Measurements from ENCODE around the gene GNB2.
"Not testable (repeated sequence)": the region's sequence is repeated elsewhere in the genome, so short reads cannot be mapped to it uniquely, and the experiment has no call there.

GNB2 gene

DNA sequence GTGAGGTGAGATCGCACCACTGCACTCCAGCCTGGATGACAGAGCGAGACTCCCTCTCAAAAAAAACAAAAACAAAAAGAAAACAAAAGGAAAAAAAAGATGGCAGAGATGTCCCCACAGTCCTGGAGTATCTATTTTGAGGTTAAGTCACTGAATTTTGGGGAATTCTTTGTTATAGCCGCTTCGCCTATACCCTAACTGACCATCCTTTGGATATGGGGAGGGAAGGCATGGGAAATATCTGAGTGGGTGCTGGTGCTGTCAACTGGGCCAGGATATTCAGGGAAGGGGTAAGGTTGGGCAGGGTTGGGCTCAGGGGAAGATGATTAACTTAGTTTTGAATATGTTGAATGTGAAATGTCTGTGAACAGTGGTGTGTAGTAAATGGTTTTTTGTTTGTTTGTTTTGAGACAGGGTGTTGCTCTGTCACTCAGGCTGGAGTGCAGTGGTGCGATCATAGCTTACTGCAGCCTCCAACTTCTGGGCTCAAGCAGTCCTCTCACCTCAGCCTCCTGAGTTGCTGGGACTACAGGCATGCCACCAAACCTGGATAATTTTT lies 8.3 kb upstream of the GNB2 start:
- no peak for DNase-seq (ENCODE audit: low read depth)

DNA sequence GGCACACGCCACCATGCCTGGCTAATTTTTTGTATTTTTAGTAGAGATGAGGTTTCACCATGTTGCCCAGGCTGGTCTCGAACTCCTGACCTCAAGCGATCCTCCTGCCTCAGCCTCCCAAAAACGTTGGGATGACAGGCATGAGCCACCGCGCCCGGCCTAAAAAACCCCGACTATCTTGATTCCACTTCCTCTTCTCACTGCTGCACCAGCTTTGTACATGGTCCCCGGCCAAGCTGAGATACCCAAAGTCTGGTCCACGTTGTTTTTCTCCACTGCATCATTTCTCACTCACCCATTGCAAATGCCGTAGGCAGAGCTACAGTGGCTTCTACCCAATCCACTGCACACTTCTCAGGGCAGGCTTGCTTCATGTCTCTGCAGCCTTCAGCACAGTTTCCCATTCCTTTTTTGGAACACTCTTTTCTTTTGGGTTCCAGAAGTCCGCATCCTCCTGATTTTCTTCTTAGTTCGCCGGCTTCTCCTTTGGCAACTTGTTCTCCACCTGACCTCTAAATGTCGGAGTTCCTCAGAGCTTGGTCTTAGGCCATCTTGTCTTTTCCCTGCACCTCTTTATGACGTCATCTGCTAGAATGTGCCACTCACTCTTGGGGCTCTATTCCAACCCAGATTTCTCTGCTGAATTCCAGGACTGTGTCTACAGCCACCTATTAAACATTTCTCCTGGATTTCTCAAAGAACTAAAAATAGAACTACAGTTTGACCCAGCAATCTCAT lies 6.0 kb upstream of the GNB2 start:
- no peak for DNase-seq (ENCODE audit: low read depth)

DNA sequence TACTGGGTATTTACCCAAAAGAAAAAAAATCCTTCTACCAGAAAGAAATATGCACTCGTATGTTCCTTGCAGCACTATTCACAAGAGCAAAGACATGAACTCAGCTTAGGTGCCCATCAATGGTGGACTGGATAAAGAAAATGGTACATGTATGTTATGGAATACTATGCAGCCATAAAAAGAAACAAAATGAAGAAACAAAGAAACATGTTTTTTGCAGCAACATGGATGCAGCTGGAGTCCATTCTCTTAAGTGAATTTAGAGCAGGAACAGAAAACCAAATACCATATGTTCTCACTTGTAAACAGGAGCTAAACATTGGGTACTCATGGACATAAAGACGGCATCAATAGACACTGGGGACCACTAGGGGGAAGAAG lies 5.5 kb upstream of the GNB2 start:
- no peak for DNase-seq (ENCODE audit: low read depth)

DNA sequence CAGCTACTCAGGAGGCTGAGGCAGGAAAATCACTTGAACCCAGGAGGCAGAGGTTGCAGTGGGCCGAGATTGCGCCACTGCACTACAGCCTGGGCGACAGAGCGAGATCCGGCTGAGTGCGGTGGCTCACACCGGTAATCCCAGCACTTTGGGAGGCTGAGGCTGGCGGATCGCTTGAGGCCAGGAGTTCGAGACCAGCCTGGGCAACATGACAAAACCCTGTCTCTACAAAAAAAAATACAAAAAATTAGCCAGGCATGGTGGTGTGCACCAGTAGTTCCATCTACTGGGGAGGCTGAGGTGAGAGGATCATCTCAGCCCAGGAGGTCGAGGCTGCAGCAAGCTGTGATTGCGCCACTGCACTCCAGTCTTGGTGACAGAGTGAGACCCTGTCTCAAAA lies 4.4 kb upstream of the GNB2 start:
- DNase-seq (ENCODE audit: low read depth): not testable (repeated sequence)

DNA sequence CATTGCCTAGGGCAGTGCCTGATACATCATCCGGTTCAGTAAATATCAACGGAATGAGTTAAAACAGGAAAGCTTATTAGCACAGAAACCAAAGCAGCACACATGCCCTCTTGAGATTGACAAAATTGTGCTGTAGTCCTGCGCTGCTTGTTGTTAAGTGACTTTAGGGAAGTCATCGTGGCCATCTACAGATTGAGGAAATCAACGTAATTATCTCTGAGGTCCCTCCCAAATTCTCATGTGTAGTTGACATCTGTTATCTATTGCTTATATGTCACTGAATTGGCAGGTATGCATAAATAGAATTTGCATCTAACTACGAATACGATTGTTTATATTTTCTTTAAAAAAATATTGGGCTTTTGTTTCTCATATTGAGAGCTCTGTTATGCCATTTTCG lies 3.5 kb upstream of the GNB2 start:
- no peak for DNase-seq (ENCODE audit: low read depth)

DNA sequence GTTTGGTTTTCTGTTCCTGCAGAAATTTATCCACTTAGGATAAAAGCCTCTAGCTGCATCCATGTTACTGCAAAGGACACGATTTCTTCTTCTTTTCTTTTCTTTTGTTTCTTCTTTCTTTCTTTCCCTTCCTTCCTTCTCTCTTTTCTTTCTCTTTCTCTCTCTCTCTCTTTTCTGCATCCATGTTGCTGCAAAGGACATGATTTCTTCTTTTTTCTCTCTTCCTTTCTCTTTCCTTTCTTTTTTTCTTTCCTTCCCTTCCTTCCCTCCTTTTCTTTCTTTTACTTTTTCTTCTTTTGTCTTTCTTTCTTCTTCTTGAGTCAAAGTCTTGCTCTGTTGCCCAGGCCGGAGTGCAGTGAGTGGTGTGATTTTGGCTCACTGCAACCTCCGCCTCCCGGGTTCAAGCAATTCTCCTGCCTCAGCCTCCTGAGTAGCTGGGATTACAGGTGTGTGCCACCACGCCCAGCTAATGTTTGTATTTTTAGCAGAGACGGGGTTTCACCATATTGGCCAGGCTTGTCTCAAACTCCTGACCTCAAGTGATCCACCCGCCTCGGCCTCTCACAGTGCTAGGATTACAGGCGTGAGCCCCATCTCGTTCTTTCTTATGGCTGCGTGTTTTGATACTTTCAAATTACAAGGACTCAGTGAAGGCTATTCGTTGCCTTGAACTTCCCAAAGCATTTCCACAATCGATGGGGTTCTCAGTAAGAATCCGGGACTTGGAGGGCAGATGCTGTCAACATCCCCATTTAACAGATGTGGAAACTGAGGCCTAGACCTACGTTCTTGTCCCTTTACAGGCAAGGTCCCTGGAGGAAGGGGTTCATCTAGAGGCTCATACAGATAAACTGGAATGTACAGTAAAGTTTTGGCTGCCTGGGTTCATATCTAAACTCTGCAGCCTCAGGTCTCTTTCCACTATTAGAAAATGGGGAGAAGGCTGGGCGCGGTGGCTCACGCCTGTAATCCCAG lies 1.9 kb upstream of the GNB2 start:
- no peak for DNase-seq (ENCODE audit: low read depth)

DNA sequence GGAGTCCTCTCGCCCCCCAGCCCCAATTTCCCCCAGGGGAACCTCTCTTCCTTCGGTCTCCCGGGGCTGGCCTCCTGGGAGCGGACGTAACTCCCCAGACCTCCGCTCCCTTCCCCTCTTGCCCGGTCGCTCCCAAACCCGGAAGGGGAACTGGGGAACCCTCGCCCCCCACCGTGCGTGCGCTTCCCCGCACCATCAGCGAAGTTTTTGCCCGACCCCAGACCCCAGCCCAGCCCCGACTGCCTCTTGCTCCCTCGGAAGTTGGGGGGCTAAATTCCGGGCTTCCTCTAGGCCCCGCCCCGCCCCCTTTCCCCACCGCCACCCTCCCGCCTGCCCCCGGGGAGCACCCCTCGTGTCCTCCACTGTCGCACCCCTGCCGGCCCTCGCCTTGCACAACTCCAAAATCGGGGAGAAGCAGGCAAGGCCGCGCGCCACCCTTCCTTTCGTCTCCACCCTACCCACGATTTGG lies 436 bp downstream of the GNB2 start:
- DNase-seq (ENCODE audit: low read depth): no peak

DNA sequence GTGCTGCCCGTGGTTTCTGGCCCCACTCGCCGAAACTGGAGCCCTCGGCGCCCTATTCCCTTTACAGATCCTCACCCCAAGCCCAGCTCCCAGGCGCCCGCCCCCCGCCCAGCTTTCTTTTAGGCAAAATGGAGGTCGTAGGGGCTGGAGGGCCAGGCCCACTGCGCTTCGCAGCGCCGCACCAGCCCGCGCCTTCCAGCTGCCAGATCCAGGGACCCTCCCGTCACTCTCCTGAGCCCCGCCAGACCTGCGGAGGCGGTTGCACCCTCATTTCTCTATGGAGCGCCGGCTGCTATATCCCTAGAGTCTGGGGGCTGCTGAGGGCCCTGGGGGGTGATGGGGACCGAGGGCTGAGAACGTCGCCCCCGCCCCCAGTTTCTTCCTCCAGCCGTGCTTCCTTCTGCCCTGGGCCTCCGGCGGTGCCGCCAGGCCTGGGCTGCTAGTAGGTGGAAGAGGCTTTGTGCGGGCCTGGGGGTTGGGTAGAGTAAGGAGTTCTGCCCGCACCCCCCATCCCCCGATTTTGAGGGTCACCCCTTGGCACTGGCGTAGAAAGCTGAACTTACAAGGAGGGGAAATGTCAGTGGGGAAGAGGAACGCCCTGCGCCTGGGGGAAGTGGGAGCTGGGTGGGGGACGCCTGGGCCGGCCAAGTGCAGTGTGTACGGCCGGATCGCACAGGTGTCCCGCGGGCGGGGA lies 1.0 kb downstream of the GNB2 start:
- no peak for DNase-seq (ENCODE audit: low read depth)

DNA sequence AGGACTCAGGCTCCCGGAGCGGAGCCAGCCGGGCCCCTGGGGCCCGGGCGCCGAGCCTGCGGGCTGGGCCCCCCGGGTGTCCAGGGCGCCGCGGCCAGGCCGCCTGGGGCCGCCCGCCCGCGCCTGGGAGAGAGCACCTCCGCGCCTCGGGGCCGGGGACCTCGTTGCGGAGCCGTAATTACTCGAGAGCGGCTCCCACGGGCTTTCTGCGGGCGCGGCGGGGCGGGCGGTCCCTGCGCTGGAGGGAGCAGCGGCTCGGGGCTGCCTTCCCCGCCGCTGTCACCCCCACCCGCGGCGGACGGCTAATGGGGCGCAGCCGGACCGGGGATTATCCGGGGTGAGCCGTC lies 1.5 kb downstream of the GNB2 start:
- DNase-seq (ENCODE audit: low read depth): peak; percentile 27

DNA sequence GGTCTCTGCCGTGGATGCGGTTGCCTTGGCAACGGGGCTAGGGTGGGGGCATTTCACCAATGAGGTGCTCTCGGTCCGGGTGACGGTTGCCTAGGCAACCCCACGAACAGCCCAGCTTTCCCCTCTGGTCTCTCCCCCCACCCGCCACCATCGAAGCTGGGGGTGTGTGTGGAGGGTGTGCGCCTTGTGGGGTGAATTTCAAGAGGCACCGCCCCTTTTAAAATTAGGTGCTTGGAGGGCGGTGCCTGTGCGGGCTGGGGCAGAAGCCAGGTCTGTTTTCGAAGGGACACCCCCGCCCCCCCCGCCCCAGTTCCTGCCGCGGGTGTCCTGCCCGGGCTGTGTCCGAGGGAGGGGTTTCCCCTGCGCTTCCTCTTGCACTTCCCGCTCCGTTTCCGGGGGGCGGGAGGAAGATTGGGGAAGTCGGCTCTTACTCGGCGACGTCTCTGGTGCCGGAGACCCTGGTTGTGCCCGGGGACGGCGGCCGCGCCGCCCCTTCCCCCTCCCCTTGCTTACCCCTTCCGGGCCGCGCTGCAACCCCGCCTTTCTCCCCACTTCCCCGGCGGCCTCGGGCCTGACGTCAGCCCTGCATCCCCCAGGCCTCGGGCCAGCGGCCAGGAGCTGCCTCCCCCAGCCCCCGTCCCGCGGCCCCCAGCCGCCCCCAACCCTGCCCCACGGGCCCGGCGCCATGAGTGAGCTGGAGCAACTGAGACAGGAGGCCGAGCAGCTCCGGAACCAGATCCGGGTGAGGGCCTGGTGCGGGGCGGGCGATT lies 2.2 kb downstream of the GNB2 start:
- DNase-seq (ENCODE audit: low read depth): peak; percentile 79

DNA sequence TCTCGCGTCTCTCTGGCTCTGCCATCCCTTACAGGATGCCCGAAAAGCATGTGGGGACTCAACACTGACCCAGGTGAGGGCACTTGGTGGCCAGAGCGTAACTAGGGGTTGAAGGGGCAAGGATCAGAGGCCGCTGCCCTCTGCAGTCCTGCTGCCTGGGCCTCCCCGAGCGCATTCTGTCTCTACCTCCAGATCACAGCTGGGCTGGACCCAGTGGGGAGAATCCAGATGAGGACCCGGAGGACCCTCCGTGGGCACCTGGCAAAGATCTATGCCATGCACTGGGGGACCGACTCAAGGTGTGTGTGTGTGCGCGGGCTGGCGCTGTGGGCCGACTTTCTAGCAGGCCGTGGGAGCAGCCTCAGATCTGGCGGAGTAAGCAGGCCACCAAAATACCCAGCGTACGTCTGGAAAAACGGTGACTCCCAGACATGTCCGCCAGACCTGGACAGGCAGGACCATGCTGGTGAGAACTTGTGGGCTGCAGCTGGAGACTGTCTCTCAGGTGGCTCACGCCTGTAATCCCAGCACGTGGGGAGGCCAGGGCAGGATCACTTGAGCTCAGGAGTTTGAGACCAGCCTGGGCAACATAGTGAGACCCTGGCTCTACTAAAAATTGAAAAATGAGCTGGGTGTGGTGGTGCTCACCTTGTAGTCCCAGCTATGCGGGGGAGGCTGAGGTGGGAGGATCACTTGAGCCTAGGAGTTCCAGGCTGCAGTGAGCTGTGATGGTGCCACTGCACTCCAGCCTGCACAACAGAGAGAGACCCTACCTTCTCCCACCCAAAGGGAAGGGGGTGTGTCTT lies 3.2 kb downstream of the GNB2 start:
- DNase-seq (ENCODE audit: low read depth): no peak

DNA sequence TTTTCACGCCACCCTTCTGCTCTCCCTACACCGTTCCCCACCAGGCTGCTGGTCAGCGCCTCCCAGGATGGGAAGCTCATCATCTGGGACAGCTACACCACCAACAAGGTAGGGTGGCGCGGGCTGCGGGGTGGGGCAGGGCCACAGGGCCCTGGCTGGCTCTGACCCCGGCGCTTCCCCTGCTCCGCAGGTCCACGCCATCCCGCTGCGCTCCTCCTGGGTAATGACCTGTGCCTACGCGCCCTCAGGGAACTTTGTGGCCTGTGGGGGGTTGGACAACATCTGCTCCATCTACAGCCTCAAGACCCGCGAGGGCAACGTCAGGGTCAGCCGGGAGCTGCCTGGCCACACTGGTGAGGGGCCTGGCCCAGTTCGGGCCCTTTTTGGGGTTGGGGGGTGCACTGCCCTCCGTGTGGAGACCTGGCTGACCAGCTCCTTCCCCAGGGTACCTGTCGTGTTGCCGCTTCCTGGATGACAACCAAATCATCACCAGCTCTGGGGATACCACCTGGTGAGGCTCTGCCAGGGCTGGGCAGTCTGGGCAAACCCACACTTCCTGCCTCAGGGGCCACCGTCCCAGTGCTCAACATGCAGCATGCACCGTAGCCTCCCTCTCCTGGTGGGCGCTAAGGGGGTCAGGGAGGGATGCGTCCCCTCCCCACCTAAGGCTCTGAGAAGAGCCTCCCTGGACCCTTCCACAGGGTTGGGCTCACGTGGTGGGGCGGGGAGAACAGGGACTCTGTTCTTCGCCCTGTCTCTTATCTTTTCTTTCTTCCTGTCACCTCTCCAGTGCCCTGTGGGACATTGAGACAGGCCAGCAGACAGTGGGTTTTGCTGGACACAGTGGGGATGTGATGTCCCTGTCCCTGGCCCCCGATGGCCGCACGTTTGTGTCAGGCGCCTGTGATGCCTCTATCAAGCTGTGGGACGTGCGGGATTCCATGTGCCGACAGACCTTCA lies 4.0 kb downstream of the GNB2 start:
- no peak for DNase-seq (ENCODE audit: low read depth)

DNA sequence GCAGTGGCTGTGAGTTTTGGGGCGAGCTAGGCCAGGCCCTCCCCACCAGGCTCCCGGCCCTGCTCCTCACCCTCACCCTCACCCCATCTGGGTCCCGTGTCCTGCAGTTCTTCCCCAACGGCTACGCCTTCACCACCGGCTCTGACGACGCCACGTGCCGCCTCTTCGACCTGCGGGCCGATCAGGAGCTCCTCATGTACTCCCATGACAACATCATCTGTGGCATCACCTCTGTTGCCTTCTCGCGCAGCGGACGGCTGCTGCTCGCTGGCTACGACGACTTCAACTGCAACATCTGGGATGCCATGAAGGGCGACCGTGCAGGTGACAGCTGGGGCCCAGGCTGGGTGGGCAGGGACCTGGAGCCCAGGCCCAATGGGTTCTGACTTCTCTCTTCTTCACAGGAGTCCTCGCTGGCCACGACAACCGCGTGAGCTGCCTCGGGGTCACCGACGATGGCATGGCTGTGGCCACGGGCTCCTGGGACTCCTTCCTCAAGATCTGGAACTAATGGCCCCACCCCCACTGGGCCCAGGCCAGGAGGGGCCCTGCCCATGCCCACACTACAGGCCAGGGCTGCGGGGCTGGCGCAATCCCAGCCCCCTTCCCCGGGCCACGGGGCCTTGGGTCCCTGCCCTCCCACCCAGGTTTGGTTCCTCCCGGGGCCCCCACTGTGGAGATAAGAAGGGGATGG lies 4.9 kb downstream of the GNB2 start:
- no peak for DNase-seq (ENCODE audit: low read depth)

DNA sequence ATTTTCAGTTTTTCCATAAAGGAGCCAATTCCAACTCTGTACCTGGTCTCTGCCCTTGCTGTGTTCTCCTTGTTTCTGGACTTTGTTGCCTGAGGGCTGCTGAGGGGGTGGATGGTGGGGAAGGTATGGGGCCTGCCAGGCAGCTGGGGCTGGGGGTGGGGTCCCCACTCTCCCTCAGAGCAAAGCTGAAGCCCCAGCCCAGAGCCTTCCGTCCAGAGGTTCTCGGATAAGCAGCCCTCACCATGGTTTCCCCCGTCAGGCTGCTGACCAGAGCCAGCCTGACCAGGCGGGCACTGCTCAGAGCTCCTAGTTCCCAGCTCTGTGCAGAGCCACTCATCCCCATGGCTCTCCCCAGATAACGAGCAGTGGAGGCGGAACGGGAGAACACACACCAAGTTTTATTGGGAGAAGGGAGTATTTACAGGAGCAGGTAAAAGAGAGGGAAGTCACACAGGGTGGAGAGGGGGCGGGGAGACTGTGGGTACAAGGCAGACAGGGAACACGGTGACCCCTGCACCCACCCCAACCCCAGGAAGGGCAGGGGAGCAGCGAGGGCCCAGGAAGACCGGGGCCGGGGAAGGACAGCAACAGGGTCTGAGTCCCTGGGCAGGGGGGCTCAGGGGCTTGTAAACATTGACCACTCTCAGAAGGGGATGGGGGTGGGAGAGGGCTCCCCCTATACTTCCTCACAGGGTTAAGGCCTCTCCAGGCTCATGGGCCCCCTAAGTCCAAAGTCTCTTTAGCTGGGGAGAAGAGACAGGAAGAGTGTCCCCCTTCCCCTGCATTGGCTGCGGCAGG lies 5.8 kb downstream of the GNB2 start:
- no peak for DNase-seq (ENCODE audit: low read depth)

DNA sequence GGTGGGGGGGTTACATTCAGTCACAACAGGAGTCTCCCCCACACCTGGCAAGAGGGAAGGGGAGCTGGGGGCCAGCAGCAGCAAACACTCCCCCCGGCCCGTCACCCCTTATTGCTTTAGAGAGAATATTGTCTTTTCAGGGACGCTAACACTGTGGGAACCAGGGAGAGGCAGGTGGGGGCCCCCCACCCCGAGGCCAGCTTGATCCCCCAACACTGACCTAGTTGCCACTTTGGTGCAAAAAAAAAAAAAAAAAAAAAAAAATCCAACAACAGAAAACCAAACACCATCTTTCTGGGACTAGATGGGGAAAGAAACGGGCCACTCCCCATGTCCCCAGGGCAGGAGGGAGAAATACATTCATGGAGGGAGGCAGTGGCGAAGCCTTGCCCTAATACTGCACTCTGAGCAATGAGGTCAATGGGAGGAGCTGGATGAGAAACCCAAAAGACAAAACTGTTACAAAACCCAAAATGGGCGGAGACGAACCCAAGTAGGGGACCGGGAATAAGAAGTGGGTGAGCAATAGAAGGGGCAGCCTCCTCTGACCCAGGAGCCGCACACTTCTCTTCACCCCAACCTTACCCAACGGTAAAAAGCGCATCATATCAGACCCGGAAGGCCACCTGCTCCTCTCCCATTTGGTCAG lies 6.5 kb downstream of the GNB2 start:
- DNase-seq (ENCODE audit: low read depth): no peak

DNA sequence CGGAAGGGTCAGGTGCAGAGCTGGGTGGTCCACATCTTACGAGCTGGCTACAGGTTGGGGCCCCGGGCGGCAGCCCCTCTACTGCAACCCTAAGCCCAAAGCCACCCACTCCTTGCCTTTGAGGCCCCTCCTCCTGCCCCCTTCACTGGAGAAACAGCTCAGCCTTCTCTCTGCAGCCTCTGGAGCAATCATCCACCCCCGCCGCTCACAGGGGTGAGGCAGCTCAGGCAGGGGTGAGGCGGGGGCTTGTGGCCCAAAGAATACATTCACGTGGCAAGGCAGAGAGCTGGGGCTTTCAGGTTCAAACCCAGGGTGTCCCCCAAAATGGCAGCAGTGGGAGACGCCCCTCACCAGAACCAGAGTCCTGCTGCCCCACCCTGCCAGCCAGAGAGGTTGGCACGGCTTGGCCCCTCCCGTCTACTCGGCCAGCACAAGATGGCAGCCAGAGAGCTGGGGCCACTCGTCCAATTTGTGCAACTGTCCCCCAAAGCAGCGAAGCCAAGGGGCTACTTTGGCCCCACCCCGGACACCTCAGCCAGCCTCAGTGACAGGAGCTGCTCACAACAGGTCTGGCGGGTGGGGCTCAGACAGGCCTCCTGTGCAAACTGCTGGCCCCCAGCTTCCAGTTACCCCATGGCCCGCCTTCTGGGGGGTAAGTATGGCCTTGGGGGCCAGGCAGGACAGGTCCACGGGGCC lies 7.2 kb downstream of the GNB2 start:
- DNase-seq (ENCODE audit: low read depth): no peak
